HEK293T (cell line): ENCODE results near the gene PRKCB.

Experiments
- CTCF ChIA-PET: fragments of 350-600 bp; formaldehyde crosslinking; extraction: SDS; loops from one replicate; lab custom pipeline; 2021; ENCODE audit warnings: antibody characterized with exemption, inconsistent platforms; lab: Yijun Ruan, JAX
- POLR2A ChIA-PET: fragments of 350-600 bp; formaldehyde crosslinking; extraction: SDS; loops from one replicate; lab custom pipeline; 2020; ENCODE audit warnings: antibody characterized with exemption, inconsistent platforms; lab: Yijun Ruan, JAX
- DNase-seq: peaks from one replicate; pipeline ENCODE4 v3.0.0; 2012; ENCODE audit warnings: mixed read lengths; ENCODE audit errors: extremely low spot score
- ARNT ChIP-seq: fragments of 450-650 bp; IDR thresholded peaks from 2 replicates; pipeline ENCODE4 v1.6.1; 2017; ENCODE audit warnings: mild to moderate bottlenecking
- BHLHE40 ChIP-seq: fragments of 450-650 bp; IDR thresholded peaks from 2 replicates; pipeline ENCODE4 v1.6.1; 2016; ENCODE audit warnings: mild to moderate bottlenecking, moderate library complexity, borderline replicate concordance
- CTBP1 ChIP-seq: fragments of 450-650 bp; IDR thresholded peaks from 2 replicates; pipeline ENCODE4 v1.6.1; 2016; ENCODE audit warnings: borderline replicate concordance
- ELF4 ChIP-seq: fragments of 450-650 bp; IDR thresholded peaks from 2 replicates; pipeline ENCODE4 v1.6.1; 2017; ENCODE audit warnings: antibody characterized with exemption
- FOXA1 ChIP-seq: fragments of 450-650 bp; IDR thresholded peaks from 2 replicates; pipeline ENCODE4 v1.6.1; 2016; ENCODE audit warnings: mild to moderate bottlenecking
- FOXK2 ChIP-seq: fragments of 450-650 bp; IDR thresholded peaks from 2 replicates; pipeline ENCODE4 v1.6.1; 2016; ENCODE audit warnings: mild to moderate bottlenecking
- FOXM1 ChIP-seq: fragments of 450-650 bp; IDR thresholded peaks from 2 replicates; pipeline ENCODE4 v1.6.1; 2017; ENCODE audit warnings: mild to moderate bottlenecking, borderline replicate concordance
- HDGF ChIP-seq: fragments of 450-650 bp; IDR thresholded peaks from 2 replicates; pipeline ENCODE4 v1.6.1; 2017; ENCODE audit warnings: antibody characterized with exemption, borderline replicate concordance
- L3MBTL2 ChIP-seq: fragments of 450-650 bp; conservative IDR thresholded peaks from 2 replicates; pipeline ENCODE4 v1.6.1; 2016; ENCODE audit warnings: mild to moderate bottlenecking
- LEF1 ChIP-seq: fragments of 450-650 bp; IDR thresholded peaks from 2 replicates; pipeline ENCODE4 v1.6.1; 2017; ENCODE audit warnings: mild to moderate bottlenecking, borderline replicate concordance
- NFRKB ChIP-seq: fragments of 450-650 bp; IDR thresholded peaks from 2 replicates; pipeline ENCODE4 v1.6.1; 2016; ENCODE audit warnings: mild to moderate bottlenecking, moderate library complexity
- PKNOX1 ChIP-seq: fragments of 450-650 bp; IDR thresholded peaks from 2 replicates; pipeline ENCODE4 v1.6.1; 2016
- SP1 ChIP-seq: fragments of 450-650 bp; IDR thresholded peaks from 2 replicates; pipeline ENCODE4 v1.6.1; 2017
- SUZ12 ChIP-seq: fragments of 450-650 bp; IDR thresholded peaks from 2 replicates; pipeline ENCODE4 v1.6.1; 2016; ENCODE audit warnings: mild to moderate bottlenecking
- TARDBP ChIP-seq: fragments of 450-650 bp; IDR thresholded peaks from 2 replicates; pipeline ENCODE4 v1.6.1; 2016
- ZNF384 ChIP-seq: fragments of 450-650 bp; IDR thresholded peaks from 2 replicates; pipeline ENCODE4 v1.6.1; 2016

Gene PRKCB

DNA sequence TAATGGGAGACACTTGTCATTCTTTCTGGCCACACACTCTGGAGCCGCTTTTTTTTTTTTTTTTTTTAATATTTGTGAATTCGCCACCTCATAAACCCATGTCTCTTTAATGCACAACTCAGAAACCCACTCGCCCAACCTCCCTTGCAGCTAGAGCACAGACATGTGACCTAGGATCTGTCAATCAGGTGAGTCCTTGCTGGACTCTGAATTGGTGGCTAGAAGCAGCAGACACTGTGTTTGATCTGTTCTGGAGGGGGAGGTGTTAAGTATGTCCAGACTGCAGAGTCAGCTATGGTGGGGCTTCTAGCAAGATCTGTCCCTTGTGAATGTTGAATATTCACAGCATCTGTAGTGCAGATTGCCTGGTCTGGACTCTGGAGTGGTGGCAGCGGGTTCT is 112.1 kb downstream of the PRKCB start:
- ChIA-PET CTCF (no interaction called here), POLR2A (no interaction called here)
- no peak for DNase-seq
- TF ChIP-seq ARNT (no peak), BHLHE40 (no peak), HDGF (no peak), TARDBP (no peak), PKNOX1 (no peak), LEF1 (no peak), ZNF384 (no peak), NFRKB (no peak), FOXK2 (no peak), L3MBTL2 (no peak), CTBP1 (no peak), FOXM1 (no peak), ELF4 (no peak), FOXA1 (no peak), SP1 (no peak)

GRCh38 chr16:23948949-23949411 is 113.2 kb downstream of the PRKCB start:
- TF ChIP-seq FOXM1 (no peak), TARDBP (no peak), CTBP1 (no peak)
- DNase-seq: no peak
- CTCF ChIA-PET: no interaction called here
- POLR2A ChIA-PET: no interaction called here

GRCh38 chr16:23949630-23950290 is 114.0 kb downstream of the PRKCB start:
- CTCF ChIA-PET: no interaction called here
- POLR2A ChIA-PET: no interaction called here
- no peak for TF ChIP-seq FOXA1
- no peak for TF ChIP-seq SP1
- no peak for TF ChIP-seq SUZ12
- no peak for DNase-seq

DNA sequence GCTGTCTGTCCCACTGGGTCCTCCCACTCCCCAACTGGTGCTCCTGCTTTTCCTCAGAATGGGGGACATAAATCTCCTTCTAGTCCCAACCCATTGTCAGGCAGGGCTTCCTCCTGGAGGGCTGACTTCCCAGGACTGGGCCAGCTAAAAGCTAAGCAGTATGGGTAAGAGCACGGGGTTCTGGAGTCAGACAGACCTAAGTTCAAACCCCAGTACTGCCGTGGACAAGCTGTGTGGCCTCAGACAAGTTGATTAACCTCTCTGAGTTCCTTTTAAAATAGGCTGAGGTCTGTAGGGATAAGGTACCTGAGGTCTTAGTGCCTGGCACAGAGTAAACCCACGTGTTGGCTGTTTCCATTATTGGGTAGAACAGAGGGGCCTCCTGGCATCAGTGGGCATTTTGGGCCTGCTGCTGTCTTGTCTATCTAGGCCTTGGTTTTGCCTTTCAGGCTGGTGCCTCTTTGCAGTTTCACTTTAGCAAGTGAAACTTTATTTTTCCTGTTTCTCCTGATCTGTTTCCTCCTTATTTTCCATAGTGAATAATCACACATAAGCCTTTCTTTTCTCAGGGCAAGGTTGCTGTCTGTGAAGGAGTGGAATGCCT is 114.6 kb downstream of the PRKCB start:
- CTCF ChIA-PET: no interaction called here
- no peak for TF ChIP-seq ZNF384
- no peak for TF ChIP-seq BHLHE40
- TF ChIP-seq PKNOX1: no peak
- TF ChIP-seq FOXA1: no peak
- no peak for TF ChIP-seq LEF1
- TF ChIP-seq FOXK2: no peak
- POLR2A ChIA-PET: no interaction called here
- DNase-seq: no peak

GRCh38 chr16:23950898-23951297 is 115.1 kb downstream of the PRKCB start:
- DNase-seq: no peak
- POLR2A ChIA-PET: no interaction called here
- CTCF ChIA-PET: no interaction called here
- TF ChIP-seq NFRKB (no peak), FOXM1 (no peak), ZNF384 (no peak)

DNA sequence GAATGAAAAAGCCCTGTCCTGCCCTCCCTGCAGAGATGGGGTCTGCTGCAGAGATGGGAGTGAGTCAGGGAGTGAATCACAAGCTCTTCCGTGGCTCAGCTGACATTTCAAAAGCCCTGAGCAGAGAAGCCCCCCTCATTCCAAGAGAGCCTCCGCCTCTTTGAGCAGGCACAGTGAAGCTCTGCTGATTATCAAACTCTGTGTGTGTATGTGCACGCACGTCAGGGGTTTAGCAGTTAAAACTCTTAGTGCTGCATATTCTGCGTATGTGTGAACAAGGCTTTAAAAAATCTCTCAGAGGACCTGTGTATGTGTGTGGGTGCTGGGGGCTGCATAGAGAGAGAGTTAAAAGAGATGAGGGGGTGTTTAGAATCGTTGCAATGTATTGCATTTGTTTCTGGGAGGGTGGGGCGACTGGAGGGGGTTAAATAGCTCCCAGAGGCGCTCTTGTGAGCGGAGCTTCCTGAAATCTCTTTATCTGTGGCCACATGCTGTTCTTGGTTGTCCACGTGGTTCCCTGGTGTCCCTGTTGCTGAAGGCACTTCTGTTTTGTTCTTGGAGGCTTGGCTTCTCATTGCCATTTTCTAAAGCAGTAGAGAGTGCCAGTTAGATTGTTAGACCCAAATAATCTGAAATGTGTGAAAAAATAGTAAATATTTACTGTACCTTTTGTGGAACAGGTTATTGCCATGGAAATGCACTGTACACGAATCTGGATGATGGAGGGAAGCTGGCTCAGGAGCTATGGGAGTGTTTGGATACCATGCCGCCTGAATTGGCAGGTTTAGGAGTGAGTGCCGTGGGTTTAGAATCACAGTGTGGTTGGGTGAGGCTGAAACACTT is 116.6 kb downstream of the PRKCB start:
- ChIA-PET CTCF (interaction anchor here (0.9 kb wide), 1 partner anchor 58 kb away, joined by 4 read pairs; no protein-coding TSS in a partner anchor), POLR2A (no interaction called here)
- no peak for DNase-seq
- TF ChIP-seq ARNT (no peak), LEF1 (no peak), BHLHE40 (no peak), FOXM1 (no peak), HDGF (no peak), SP1 (no peak), TARDBP (no peak), FOXA1 (no peak), ZNF384 (no peak), NFRKB (no peak)

GRCh38 chr16:23952971-23953300 is 117.2 kb downstream of the PRKCB start:
- TF ChIP-seq NFRKB (no peak), ZNF384 (no peak), HDGF (no peak), ELF4 (no peak), FOXK2 (no peak), ARNT (no peak), L3MBTL2 (no peak), BHLHE40 (no peak), CTBP1 (no peak), SUZ12 (no peak), PKNOX1 (no peak), FOXA1 (no peak)
- ChIA-PET CTCF (no interaction called here), POLR2A (no interaction called here)
- no peak for DNase-seq
